H9 (cell line): Measurements from ENCODE around the gene TSPOAP1. TPM values are rescaled to one million over a fixed set of nuclear protein-coding genes. Genes with fewer than 3 reads are reported as not detected.
A peak's percentile ranks its signal among the peaks of the same experiment; 100 is the strongest.

ENCODE experiments used
- DNase-seq: peaks from one replicate; pipeline ENCODE4 v3.0.0-alpha.2; 2017
- H2AFZ ChIP-seq: one replicate; pipeline ENCODE4 v1.6.1; 2013; ENCODE audit warnings: mild to moderate bottlenecking, low read length, control low read depth, moderate library complexity
- H2AK5ac ChIP-seq: 2 replicates; pipeline ENCODE4 v1.6.1; 2013; ENCODE audit warnings: low read length, control low read depth, mixed read lengths; ENCODE audit not compliant: insufficient read length
- H2BK120ac ChIP-seq: one replicate; pipeline ENCODE4 v1.6.1; 2013; ENCODE audit warnings: low read depth, mild to moderate bottlenecking, low read length, control low read depth, inconsistent platforms; ENCODE audit not compliant: poor library complexity, severe bottlenecking
- H2BK12ac ChIP-seq: 2 replicates; pipeline ENCODE4 v1.6.1; 2013; ENCODE audit warnings: low read length, control low read depth, mixed read lengths, low read depth; ENCODE audit not compliant: insufficient read length
- H2BK15ac ChIP-seq: 2 replicates; pipeline ENCODE4 v1.6.1; 2013; ENCODE audit warnings: low read depth, low read length, control low read depth
- H2BK20ac ChIP-seq: one replicate; pipeline ENCODE4 v1.6.1; 2013; ENCODE audit warnings: low read depth, mild to moderate bottlenecking, low read length, control low read depth, inconsistent platforms; ENCODE audit not compliant: poor library complexity, severe bottlenecking
- H2BK5ac ChIP-seq: 2 replicates; pipeline ENCODE4 v1.6.1; 2013; ENCODE audit warnings: low read length, control low read depth, mixed read lengths; ENCODE audit not compliant: insufficient read length
- H3K14ac ChIP-seq: 2 replicates; pipeline ENCODE4 v1.6.1; 2013; ENCODE audit warnings: low read length, control low read depth; ENCODE audit not compliant: insufficient read depth
- H3K18ac ChIP-seq: 2 replicates; pipeline ENCODE4 v1.6.1; 2013; ENCODE audit warnings: low read depth, mild to moderate bottlenecking, mixed read lengths, low read length, control low read depth; ENCODE audit not compliant: insufficient read length
- H3K23ac ChIP-seq: 2 replicates; pipeline ENCODE4 v1.6.1; 2013; ENCODE audit warnings: low read length, control low read depth, mixed read lengths, low read depth; ENCODE audit not compliant: insufficient read length
- H3K23me2 ChIP-seq: 2 replicates; pipeline ENCODE4 v1.6.1; 2013; ENCODE audit warnings: low read depth, mild to moderate bottlenecking, mixed read lengths, low read length, control low read depth; ENCODE audit not compliant: insufficient read length, poor library complexity, severe bottlenecking
- H3K27ac ChIP-seq: 2 replicates; pipeline ENCODE4 v1.5.1; 2013; ENCODE audit warnings: low read length, control low read depth, mixed read lengths, low read depth; ENCODE audit not compliant: insufficient read length
- H3K27me3 ChIP-seq: 2 replicates; pipeline ENCODE4 v1.6.1; 2013; ENCODE audit warnings: low read length, control low read depth, inconsistent platforms; ENCODE audit not compliant: insufficient read depth
- H3K4ac ChIP-seq: 2 replicates; pipeline ENCODE4 v1.6.1; 2013; ENCODE audit warnings: low read depth, mild to moderate bottlenecking, control low read depth, inconsistent platforms, low read length, moderate library complexity
- H3K4me1 ChIP-seq: 2 replicates; pipeline ENCODE4 v1.6.1; 2013; ENCODE audit warnings: low read length, control low read depth, inconsistent platforms; ENCODE audit not compliant: insufficient read depth
- H3K4me2 ChIP-seq: 2 replicates; pipeline ENCODE4 v1.6.1; 2013; ENCODE audit warnings: low read length, control low read depth, mixed read lengths; ENCODE audit not compliant: insufficient read length, insufficient read depth
- H3K56ac ChIP-seq: 2 replicates; pipeline ENCODE4 v1.6.1; 2013; ENCODE audit warnings: low read depth, mild to moderate bottlenecking, mixed read lengths, low read length, control low read depth; ENCODE audit not compliant: insufficient read length
- H3K79me1 ChIP-seq: 2 replicates; pipeline ENCODE4 v1.6.1; 2013; ENCODE audit warnings: low read depth, mild to moderate bottlenecking, moderate library complexity, low read length, control low read depth, inconsistent platforms; ENCODE audit not compliant: insufficient read depth, poor library complexity, severe bottlenecking
- H3K79me2 ChIP-seq: 2 replicates; pipeline ENCODE4 v1.6.1; 2013; ENCODE audit warnings: low read length, control low read depth, inconsistent platforms; ENCODE audit not compliant: insufficient read depth
- H3K9ac ChIP-seq: 2 replicates; pipeline ENCODE4 v1.6.1; 2013; ENCODE audit warnings: low read length, control low read depth, mixed read lengths; ENCODE audit not compliant: insufficient read length; ENCODE audit errors: extremely low read depth
- H3K9me3 ChIP-seq: one replicate; pipeline ENCODE4 v1.6.1; 2013; ENCODE audit warnings: low read depth, low read length, inconsistent platforms; ENCODE audit not compliant: control insufficient read depth
- H3T11ph ChIP-seq: one replicate; pipeline ENCODE4 v1.6.1; 2013; ENCODE audit warnings: mild to moderate bottlenecking, low read length, control low read depth, inconsistent platforms
- H4K20me1 ChIP-seq: one replicate; pipeline ENCODE4 v1.6.1; 2013; ENCODE audit not compliant: control insufficient read depth, insufficient read length, insufficient read depth
- H4K5ac ChIP-seq: 2 replicates; pipeline ENCODE4 v1.6.1; 2013; ENCODE audit warnings: low read depth, mild to moderate bottlenecking, mixed read lengths, low read length, control low read depth; ENCODE audit not compliant: insufficient read length
- H4K8ac ChIP-seq: replicated peaks from 2 replicates; pipeline ENCODE4 v1.6.1; 2013; ENCODE audit warnings: low read length, control low read depth, mixed read lengths, low read depth; ENCODE audit not compliant: insufficient read length
- H4K91ac ChIP-seq: 2 replicates; pipeline ENCODE4 v1.6.1; 2013; ENCODE audit warnings: low read depth, mild to moderate bottlenecking, moderate library complexity, mixed read lengths, low read length, control low read depth; ENCODE audit not compliant: insufficient read length
- H3K27ac Mint-ChIP-seq, 3 experiments: 2 replicates in 2 of 3; 3 replicates in 1 of 3; pipeline ENCODE4 v1.8.0; 2020 to 2021; ENCODE audit warnings: mixed read lengths in 3 of 3, mild to moderate bottlenecking in 1 of 3, moderate library complexity in 1 of 3
- H3K27me3 Mint-ChIP-seq: 2 replicates; pipeline ENCODE4 v1.8.0; 2021; ENCODE audit warnings: low read depth, mild to moderate bottlenecking, moderate library complexity, mixed read lengths
- H3K36me3 Mint-ChIP-seq, 3 experiments: 2 replicates in 2 of 3; 3 replicates in 1 of 3; pipeline ENCODE4 v1.8.0; 2020 to 2021; ENCODE audit warnings: low read depth in 3 of 3, mixed read lengths in 3 of 3; ENCODE audit not compliant: insufficient read depth in 1 of 3
- H3K4me1 Mint-ChIP-seq, 2 experiments: 2 replicates each; pipeline ENCODE4 v1.8.0; 2020; ENCODE audit warnings: mixed read lengths in 2 of 2
- H3K4me3 Mint-ChIP-seq, 2 experiments: 2 replicates in 1 of 2; 3 replicates in 1 of 2; pipeline ENCODE4 v1.8.0; 2020 to 2021; ENCODE audit warnings: mild to moderate bottlenecking in 2 of 2, mixed read lengths in 2 of 2, moderate library complexity in 1 of 2
- H3K9me3 Mint-ChIP-seq, 2 experiments: 2 replicates in 1 of 2; 3 replicates in 1 of 2; pipeline ENCODE4 v1.8.0; 2020; ENCODE audit warnings: mild to moderate bottlenecking in 2 of 2, mixed read lengths in 2 of 2, moderate library complexity in 1 of 2
- WGBS: extraction: QIAGEN DNeasy Blood & Tissue Kit; methylation state at CpG from one replicate; pipeline ENCODE4 v1.1.7; 2013; ENCODE audit warnings: missing lambda C conversion rate, low lambda C conversion rate, mixed read lengths; ENCODE audit not compliant: insufficient read length; ENCODE audit errors: extremely low coverage; 5-methylcytosine and 5-hydroxymethylcytosine counted together
- total RNA-seq: library from RNA; stranded (reverse); gene quantifications from 2 replicates; pipeline ENCODE4 v1.2.1, GENCODE V29; 2021
- TF ChIP-seq, protein P1 (sequence below): fragments of 200-600 bp; sonication (generic); conservative IDR thresholded peaks from 3 replicates; pipeline ENCODE4 v1.8.0; 2021; ENCODE audit warnings: antibody characterized with exemption, mild to moderate bottlenecking

TSPOAP1 gene
- total RNA-seq, 1 experiment from 2014 or later = 17.3 TPM

DNA sequence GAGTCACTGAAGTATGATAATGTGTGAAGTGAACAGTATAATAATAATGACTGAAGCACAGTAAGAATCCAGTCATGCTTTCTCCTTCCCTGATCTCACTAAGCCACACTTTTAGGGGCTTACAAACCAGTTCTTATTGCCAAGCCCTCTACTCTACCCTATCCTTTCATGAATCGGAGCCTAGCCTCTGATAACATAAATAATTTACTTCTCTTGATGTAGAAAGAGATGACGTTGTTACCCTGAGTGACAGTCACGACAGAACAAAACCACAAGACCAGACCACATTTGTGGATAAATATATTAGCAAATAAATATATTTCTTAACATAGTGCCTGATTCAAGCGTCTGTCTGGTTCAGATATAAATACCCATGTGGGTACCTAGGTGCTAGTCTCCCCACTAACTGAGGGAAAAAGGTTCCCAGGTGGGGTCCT lies 24.8 kb upstream of the TSPOAP1 start:
- peak overlapping the region; percentile 100 for H3K4me3 Mint-ChIP-seq
- TF ChIP-seq, protein P1, sequence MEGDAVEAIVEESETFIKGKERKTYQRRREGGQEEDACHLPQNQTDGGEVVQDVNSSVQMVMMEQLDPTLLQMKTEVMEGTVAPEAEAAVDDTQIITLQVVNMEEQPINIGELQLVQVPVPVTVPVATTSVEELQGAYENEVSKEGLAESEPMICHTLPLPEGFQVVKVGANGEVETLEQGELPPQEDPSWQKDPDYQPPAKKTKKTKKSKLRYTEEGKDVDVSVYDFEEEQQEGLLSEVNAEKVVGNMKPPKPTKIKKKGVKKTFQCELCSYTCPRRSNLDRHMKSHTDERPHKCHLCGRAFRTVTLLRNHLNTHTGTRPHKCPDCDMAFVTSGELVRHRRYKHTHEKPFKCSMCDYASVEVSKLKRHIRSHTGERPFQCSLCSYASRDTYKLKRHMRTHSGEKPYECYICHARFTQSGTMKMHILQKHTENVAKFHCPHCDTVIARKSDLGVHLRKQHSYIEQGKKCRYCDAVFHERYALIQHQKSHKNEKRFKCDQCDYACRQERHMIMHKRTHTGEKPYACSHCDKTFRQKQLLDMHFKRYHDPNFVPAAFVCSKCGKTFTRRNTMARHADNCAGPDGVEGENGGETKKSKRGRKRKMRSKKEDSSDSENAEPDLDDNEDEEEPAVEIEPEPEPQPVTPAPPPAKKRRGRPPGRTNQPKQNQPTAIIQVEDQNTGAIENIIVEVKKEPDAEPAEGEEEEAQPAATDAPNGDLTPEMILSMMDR = no peak
- Histone ChIP-seq H3K23ac (no peak overlapping the region), H2BK120ac (no peak overlapping the region), H4K91ac (no peak overlapping the region), H3K23me2 (peaks cover 10% of the 10 kb centered on the region), H3K27ac (no peak overlapping the region), H3K4me1 (no peaks in the 10 kb centered on the region), H2AK5ac (no peak overlapping the region), H2BK20ac (no peak overlapping the region), H3K4me2 (peak overlapping the region; percentile 99), H3K79me1 (peaks cover 2% of the 10 kb centered on the region), H3K27me3 (no peaks in the 10 kb centered on the region), H3K9ac (no peak overlapping the region), H3K79me2 (peaks cover 5% of the 10 kb centered on the region; the same call in 1 of the 2 replicates), H2AFZ (no peak overlapping the region), H2BK12ac (no peak overlapping the region), H4K5ac (no peak overlapping the region), H4K8ac (no peak overlapping the region), H2BK5ac (no peak overlapping the region), H3K56ac (no peak overlapping the region), H3K14ac (no peak overlapping the region), H3K18ac (no peak overlapping the region), H3K9me3 (no peaks in the 10 kb centered on the region), H4K20me1 (no peaks in the 10 kb centered on the region), H3K4ac (no peak overlapping the region), H2BK15ac (no peak overlapping the region), H3T11ph (no peak overlapping the region)
- no CpG with 5 or more reads among the region's 4 CpGs for WGBS
- peaks cover 5% of the 10 kb centered on the region; the same call in 1 of the 2 replicates for H3K27me3 Mint-ChIP-seq
- H3K36me3 Mint-ChIP-seq = peaks cover 17 to 26% (median 24%) of the 10 kb centered on the region in 3 experiments; a peak in 6 of 7 replicates
- H3K9me3 Mint-ChIP-seq = no peaks in the 10 kb centered on the region
- no peak overlapping the region for H3K27ac Mint-ChIP-seq
- H3K4me1 Mint-ChIP-seq = peaks cover 12 to 15% of the 10 kb centered on the region in 2 experiments
- no peak for DNase-seq
